H9 (cell line): ENCODE results near the gene ITGBL1. TPM values are rescaled to one million over a fixed set of nuclear protein-coding genes. Genes with fewer than 3 reads are reported as not detected.

ENCODE experiments used
- DNase-seq: peaks from one replicate; pipeline ENCODE4 v3.0.0-alpha.2; 2017
- H2AFZ ChIP-seq: one replicate; pipeline ENCODE4 v1.6.1; 2013; ENCODE audit warnings: mild to moderate bottlenecking, low read length, control low read depth, moderate library complexity
- H2AK5ac ChIP-seq: 2 replicates; pipeline ENCODE4 v1.6.1; 2013; ENCODE audit warnings: low read length, control low read depth, mixed read lengths; ENCODE audit not compliant: insufficient read length
- H2BK120ac ChIP-seq: one replicate; pipeline ENCODE4 v1.6.1; 2013; ENCODE audit warnings: low read depth, mild to moderate bottlenecking, low read length, control low read depth, inconsistent platforms; ENCODE audit not compliant: poor library complexity, severe bottlenecking
- H2BK12ac ChIP-seq: 2 replicates; pipeline ENCODE4 v1.6.1; 2013; ENCODE audit warnings: low read length, control low read depth, mixed read lengths, low read depth; ENCODE audit not compliant: insufficient read length
- H2BK15ac ChIP-seq: 2 replicates; pipeline ENCODE4 v1.6.1; 2013; ENCODE audit warnings: low read depth, low read length, control low read depth
- H2BK20ac ChIP-seq: one replicate; pipeline ENCODE4 v1.6.1; 2013; ENCODE audit warnings: low read depth, mild to moderate bottlenecking, low read length, control low read depth, inconsistent platforms; ENCODE audit not compliant: poor library complexity, severe bottlenecking
- H2BK5ac ChIP-seq: 2 replicates; pipeline ENCODE4 v1.6.1; 2013; ENCODE audit warnings: low read length, control low read depth, mixed read lengths; ENCODE audit not compliant: insufficient read length
- H3K14ac ChIP-seq: 2 replicates; pipeline ENCODE4 v1.6.1; 2013; ENCODE audit warnings: low read length, control low read depth; ENCODE audit not compliant: insufficient read depth
- H3K18ac ChIP-seq: 2 replicates; pipeline ENCODE4 v1.6.1; 2013; ENCODE audit warnings: low read depth, mild to moderate bottlenecking, mixed read lengths, low read length, control low read depth; ENCODE audit not compliant: insufficient read length
- H3K23ac ChIP-seq: 2 replicates; pipeline ENCODE4 v1.6.1; 2013; ENCODE audit warnings: low read length, control low read depth, mixed read lengths, low read depth; ENCODE audit not compliant: insufficient read length
- H3K23me2 ChIP-seq: 2 replicates; pipeline ENCODE4 v1.6.1; 2013; ENCODE audit warnings: low read depth, mild to moderate bottlenecking, mixed read lengths, low read length, control low read depth; ENCODE audit not compliant: insufficient read length, poor library complexity, severe bottlenecking
- H3K27ac ChIP-seq: 2 replicates; pipeline ENCODE4 v1.5.1; 2013; ENCODE audit warnings: low read length, control low read depth, mixed read lengths, low read depth; ENCODE audit not compliant: insufficient read length
- H3K27me3 ChIP-seq: 2 replicates; pipeline ENCODE4 v1.6.1; 2013; ENCODE audit warnings: low read length, control low read depth, inconsistent platforms; ENCODE audit not compliant: insufficient read depth
- H3K4ac ChIP-seq: 2 replicates; pipeline ENCODE4 v1.6.1; 2013; ENCODE audit warnings: low read depth, mild to moderate bottlenecking, control low read depth, inconsistent platforms, low read length, moderate library complexity
- H3K4me1 ChIP-seq: 2 replicates; pipeline ENCODE4 v1.6.1; 2013; ENCODE audit warnings: low read length, control low read depth, inconsistent platforms; ENCODE audit not compliant: insufficient read depth
- H3K4me2 ChIP-seq: 2 replicates; pipeline ENCODE4 v1.6.1; 2013; ENCODE audit warnings: low read length, control low read depth, mixed read lengths; ENCODE audit not compliant: insufficient read length, insufficient read depth
- H3K56ac ChIP-seq: 2 replicates; pipeline ENCODE4 v1.6.1; 2013; ENCODE audit warnings: low read depth, mild to moderate bottlenecking, mixed read lengths, low read length, control low read depth; ENCODE audit not compliant: insufficient read length
- H3K79me1 ChIP-seq: 2 replicates; pipeline ENCODE4 v1.6.1; 2013; ENCODE audit warnings: low read depth, mild to moderate bottlenecking, moderate library complexity, low read length, control low read depth, inconsistent platforms; ENCODE audit not compliant: insufficient read depth, poor library complexity, severe bottlenecking
- H3K79me2 ChIP-seq: 2 replicates; pipeline ENCODE4 v1.6.1; 2013; ENCODE audit warnings: low read length, control low read depth, inconsistent platforms; ENCODE audit not compliant: insufficient read depth
- H3K9ac ChIP-seq: 2 replicates; pipeline ENCODE4 v1.6.1; 2013; ENCODE audit warnings: low read length, control low read depth, mixed read lengths; ENCODE audit not compliant: insufficient read length; ENCODE audit errors: extremely low read depth
- H3K9me3 ChIP-seq: one replicate; pipeline ENCODE4 v1.6.1; 2013; ENCODE audit warnings: low read depth, low read length, inconsistent platforms; ENCODE audit not compliant: control insufficient read depth
- H3T11ph ChIP-seq: one replicate; pipeline ENCODE4 v1.6.1; 2013; ENCODE audit warnings: mild to moderate bottlenecking, low read length, control low read depth, inconsistent platforms
- H4K20me1 ChIP-seq: one replicate; pipeline ENCODE4 v1.6.1; 2013; ENCODE audit not compliant: control insufficient read depth, insufficient read length, insufficient read depth
- H4K5ac ChIP-seq: 2 replicates; pipeline ENCODE4 v1.6.1; 2013; ENCODE audit warnings: low read depth, mild to moderate bottlenecking, mixed read lengths, low read length, control low read depth; ENCODE audit not compliant: insufficient read length
- H4K8ac ChIP-seq: replicated peaks from 2 replicates; pipeline ENCODE4 v1.6.1; 2013; ENCODE audit warnings: low read length, control low read depth, mixed read lengths, low read depth; ENCODE audit not compliant: insufficient read length
- H4K91ac ChIP-seq: 2 replicates; pipeline ENCODE4 v1.6.1; 2013; ENCODE audit warnings: low read depth, mild to moderate bottlenecking, moderate library complexity, mixed read lengths, low read length, control low read depth; ENCODE audit not compliant: insufficient read length
- H3K27ac Mint-ChIP-seq, 3 experiments: 2 replicates in 2 of 3; 3 replicates in 1 of 3; pipeline ENCODE4 v1.8.0; 2020 to 2021; ENCODE audit warnings: mixed read lengths in 3 of 3, mild to moderate bottlenecking in 1 of 3, moderate library complexity in 1 of 3
- H3K27me3 Mint-ChIP-seq: 2 replicates; pipeline ENCODE4 v1.8.0; 2021; ENCODE audit warnings: low read depth, mild to moderate bottlenecking, moderate library complexity, mixed read lengths
- H3K36me3 Mint-ChIP-seq, 3 experiments: 2 replicates in 2 of 3; 3 replicates in 1 of 3; pipeline ENCODE4 v1.8.0; 2020 to 2021; ENCODE audit warnings: low read depth in 3 of 3, mixed read lengths in 3 of 3; ENCODE audit not compliant: insufficient read depth in 1 of 3
- H3K4me1 Mint-ChIP-seq, 2 experiments: 2 replicates each; pipeline ENCODE4 v1.8.0; 2020; ENCODE audit warnings: mixed read lengths in 2 of 2
- H3K4me3 Mint-ChIP-seq, 2 experiments: 2 replicates in 1 of 2; 3 replicates in 1 of 2; pipeline ENCODE4 v1.8.0; 2020 to 2021; ENCODE audit warnings: mild to moderate bottlenecking in 2 of 2, mixed read lengths in 2 of 2, moderate library complexity in 1 of 2
- H3K9me3 Mint-ChIP-seq, 2 experiments: 2 replicates in 1 of 2; 3 replicates in 1 of 2; pipeline ENCODE4 v1.8.0; 2020; ENCODE audit warnings: mild to moderate bottlenecking in 2 of 2, mixed read lengths in 2 of 2, moderate library complexity in 1 of 2
- CTCF ChIP-seq: fragments of 200-600 bp; sonication (generic); conservative IDR thresholded peaks from 3 replicates; pipeline ENCODE4 v1.8.0; 2021; ENCODE audit warnings: antibody characterized with exemption, mild to moderate bottlenecking
- WGBS: extraction: QIAGEN DNeasy Blood & Tissue Kit; methylation state at CpG from one replicate; pipeline ENCODE4 v1.1.7; 2013; ENCODE audit warnings: missing lambda C conversion rate, low lambda C conversion rate, mixed read lengths; ENCODE audit not compliant: insufficient read length; ENCODE audit errors: extremely low coverage; 5-methylcytosine and 5-hydroxymethylcytosine counted together
- total RNA-seq: library from RNA; stranded (reverse); gene quantifications from 2 replicates; pipeline ENCODE4 v1.2.1, GENCODE V29; 2021

ITGBL1 gene
- total RNA-seq, 1 experiment from 2014 or later: not detected

- Histone ChIP-seq H3K18ac (no peak overlapping the region), H3K9me3 (no peaks in the 10 kb centered on the region), H2BK12ac (no peak overlapping the region), H3K27me3 (no peaks in the 10 kb centered on the region), H3K56ac (no peak overlapping the region), H3K4me1 (no peaks in the 10 kb centered on the region), H3T11ph (no peak overlapping the region), H4K20me1 (no peaks in the 10 kb centered on the region), H4K91ac (no peak overlapping the region), H2BK20ac (no peak overlapping the region), H3K4ac (no peak overlapping the region), H2AK5ac (no peak overlapping the region), H3K14ac (no peak overlapping the region), H2BK120ac (no peak overlapping the region), H4K8ac (no peak overlapping the region), H3K23ac (no peak overlapping the region), H3K27ac (no peak overlapping the region), H2BK15ac (no peak overlapping the region), H3K9ac (no peak overlapping the region), H3K79me2 (no peaks in the 10 kb centered on the region), H3K79me1 (no peaks in the 10 kb centered on the region), H2BK5ac (no peak overlapping the region), H3K23me2 (no peaks in the 10 kb centered on the region), H2AFZ (no peak overlapping the region), H4K5ac (no peak overlapping the region), H3K4me2 (no peak overlapping the region)
- TF ChIP-seq CTCF: no peak
- H3K27me3 Mint-ChIP-seq: peaks cover 2% of the 10 kb centered on the region; the same call in 1 of the 2 replicates
- H3K36me3 Mint-ChIP-seq: no peaks in the 10 kb centered on the region
- no CpG with 5 or more reads among the region's 1 CpG for WGBS
- no peak overlapping the region for H3K4me3 Mint-ChIP-seq
- no peaks in the 10 kb centered on the region for H3K4me1 Mint-ChIP-seq
- no peak overlapping the region for H3K27ac Mint-ChIP-seq
- no peak for DNase-seq
- no peaks in the 10 kb centered on the region; a peak in 2 of 5 replicates for H3K9me3 Mint-ChIP-seq
These were observed 274.6 kb downstream of the ITGBL1 start for GRCh38 chr13:101727118-101727517.
